VCaP (cell line): ENCODE results near the gene PELI2.

Experiments used
- H3K27ac ChIP-seq: fragments of 450-650 bp; 2 replicates; pipeline ENCODE4 v1.5.1; 2017
- TF ChIP-seq, protein P1 (sequence below): fragments of 450-650 bp; conservative IDR thresholded peaks from 2 replicates; pipeline ENCODE4 v1.5.1; 2017; ENCODE audit warnings: mild to moderate bottlenecking, moderate library complexity

PELI2 gene

DNA sequence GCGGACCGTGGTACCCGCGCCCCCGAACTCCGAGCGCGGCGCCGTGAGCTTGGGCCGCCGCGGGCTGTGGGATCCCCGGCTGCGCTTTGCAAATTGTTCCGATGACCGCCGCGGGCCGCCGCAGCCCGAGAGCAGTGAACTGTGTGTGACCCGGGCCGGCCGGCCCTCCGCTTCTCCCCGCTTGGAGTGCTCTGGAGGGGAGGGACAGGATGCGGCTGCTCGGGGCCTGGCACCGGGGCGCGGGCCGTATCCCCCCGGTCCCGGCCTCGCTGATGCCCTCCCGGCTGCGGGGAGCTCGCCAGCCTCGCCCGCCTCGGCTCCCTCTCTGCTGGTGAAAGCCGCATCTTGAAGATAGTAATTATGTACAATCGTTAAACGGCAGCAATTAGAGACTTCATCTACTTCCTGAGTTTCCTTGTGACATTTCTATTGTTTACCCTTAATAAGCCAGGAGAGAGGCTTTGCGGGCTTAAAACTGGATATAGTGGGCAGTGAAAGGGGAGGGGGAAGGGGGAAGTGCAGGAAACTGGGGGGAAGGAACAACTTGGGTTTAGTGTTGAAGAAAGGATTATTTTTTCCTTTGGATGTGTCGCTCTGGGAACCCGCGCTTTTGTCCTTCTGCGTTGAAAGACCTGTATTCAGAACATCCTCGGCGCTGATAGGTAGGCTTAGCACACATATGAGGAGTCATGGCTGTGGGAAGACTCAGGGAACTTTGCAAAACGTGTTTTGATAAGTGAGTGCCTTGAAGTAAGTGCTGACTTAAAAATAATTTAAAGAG, 1.2 kb downstream of the PELI2 start:
- H3K27ac ChIP-seq = peak overlapping the region; percentile 96

GRCh38 chr14:56120091-56120691, 2.0 kb downstream of the PELI2 start:
- TF ChIP-seq, protein P1, sequence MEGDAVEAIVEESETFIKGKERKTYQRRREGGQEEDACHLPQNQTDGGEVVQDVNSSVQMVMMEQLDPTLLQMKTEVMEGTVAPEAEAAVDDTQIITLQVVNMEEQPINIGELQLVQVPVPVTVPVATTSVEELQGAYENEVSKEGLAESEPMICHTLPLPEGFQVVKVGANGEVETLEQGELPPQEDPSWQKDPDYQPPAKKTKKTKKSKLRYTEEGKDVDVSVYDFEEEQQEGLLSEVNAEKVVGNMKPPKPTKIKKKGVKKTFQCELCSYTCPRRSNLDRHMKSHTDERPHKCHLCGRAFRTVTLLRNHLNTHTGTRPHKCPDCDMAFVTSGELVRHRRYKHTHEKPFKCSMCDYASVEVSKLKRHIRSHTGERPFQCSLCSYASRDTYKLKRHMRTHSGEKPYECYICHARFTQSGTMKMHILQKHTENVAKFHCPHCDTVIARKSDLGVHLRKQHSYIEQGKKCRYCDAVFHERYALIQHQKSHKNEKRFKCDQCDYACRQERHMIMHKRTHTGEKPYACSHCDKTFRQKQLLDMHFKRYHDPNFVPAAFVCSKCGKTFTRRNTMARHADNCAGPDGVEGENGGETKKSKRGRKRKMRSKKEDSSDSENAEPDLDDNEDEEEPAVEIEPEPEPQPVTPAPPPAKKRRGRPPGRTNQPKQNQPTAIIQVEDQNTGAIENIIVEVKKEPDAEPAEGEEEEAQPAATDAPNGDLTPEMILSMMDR = no peak
- H3K27ac ChIP-seq = peak overlapping the region; percentile 96

More for the DNA sequence above, 1.2 kb downstream of the PELI2 start:
- TF ChIP-seq, protein P1 = no peak

DNA sequence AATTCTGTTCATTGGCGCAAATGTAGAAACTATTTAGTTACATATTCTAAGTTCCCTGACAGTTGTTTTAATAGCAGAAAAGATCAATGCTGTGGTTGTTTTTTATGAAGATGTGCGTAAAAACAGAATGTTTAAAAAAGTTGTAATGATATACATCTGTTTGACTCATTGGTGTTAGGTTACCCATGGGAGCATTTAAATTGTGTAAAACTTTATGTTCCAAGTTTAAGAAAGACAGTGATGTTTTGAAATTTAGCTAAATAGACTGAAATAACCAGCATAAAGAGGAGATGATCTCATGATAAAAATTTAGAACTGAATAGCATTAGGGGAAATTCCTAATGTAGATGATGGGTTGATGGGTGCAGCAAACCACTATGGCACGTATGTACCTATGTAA, 3.6 kb downstream of the PELI2 start:
- TF ChIP-seq, protein P1 = no peak
- H3K27ac ChIP-seq = no peak overlapping the region

DNA sequence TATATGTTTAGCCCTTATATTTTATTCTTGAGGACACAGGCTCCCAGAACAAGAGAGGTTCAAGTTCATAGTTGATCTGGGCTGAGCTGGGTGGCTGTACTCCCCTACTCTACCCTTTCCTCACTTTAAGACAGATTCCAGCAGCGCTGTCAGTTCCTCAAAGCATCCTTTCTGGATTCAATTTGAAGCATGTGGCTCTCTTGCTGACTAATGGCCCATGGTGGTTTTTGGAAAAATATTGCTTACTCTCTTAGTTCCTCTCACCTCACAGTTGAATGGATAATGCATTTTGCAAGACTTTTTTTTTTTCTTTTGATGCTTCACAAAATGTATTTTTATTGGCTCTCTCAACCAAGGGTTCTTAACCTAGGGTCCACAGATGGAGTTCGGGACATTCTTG, 4.1 kb downstream of the PELI2 start:
- H3K27ac ChIP-seq = no peak overlapping the region
- TF ChIP-seq, protein P1 = no peak

- no peak overlapping the region for H3K27ac ChIP-seq
- TF ChIP-seq, protein P1 = no peak
These were observed 6.1 kb downstream of the PELI2 start for GRCh38 chr14:56124327-56124726.

GRCh38 chr14:56125772-56126636, 7.8 kb downstream of the PELI2 start:
- H3K27ac ChIP-seq = no peak overlapping the region
- TF ChIP-seq, protein P1 = no peak

DNA sequence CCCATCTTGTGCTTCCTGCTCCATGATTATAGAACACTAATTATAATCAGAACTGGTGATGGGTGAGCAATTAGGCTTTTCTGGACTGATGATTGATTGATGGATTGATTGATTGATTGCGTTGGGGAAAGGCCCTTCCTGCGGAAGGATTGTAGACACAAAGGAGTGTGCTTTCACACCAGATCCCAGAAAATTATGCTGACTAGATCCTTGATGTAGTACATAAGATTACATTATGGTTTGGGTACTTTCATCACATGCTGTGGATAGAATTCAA, 8.4 kb downstream of the PELI2 start:
- TF ChIP-seq, protein P1 = no peak
- no peak overlapping the region for H3K27ac ChIP-seq
